Hematopoietic multipotent progenitor cell treated with erythropoietin and hydrocortisone succinate and interleukin-3 and kit ligand, for 8 days (in vitro differentiated cells): ENCODE data around the gene ADAMTSL3.
A peak's percentile ranks its signal among the peaks of the same experiment; 100 is the strongest.
"Not testable (repeated sequence)": the region's sequence is repeated elsewhere in the genome, so short reads cannot be mapped to it uniquely, and the experiment has no call there.

Experiments used
- DNase-seq: peaks from one replicate; pipeline ENCODE4 v3.0.0-alpha.2; 2015

The ADAMTSL3 gene

DNA sequence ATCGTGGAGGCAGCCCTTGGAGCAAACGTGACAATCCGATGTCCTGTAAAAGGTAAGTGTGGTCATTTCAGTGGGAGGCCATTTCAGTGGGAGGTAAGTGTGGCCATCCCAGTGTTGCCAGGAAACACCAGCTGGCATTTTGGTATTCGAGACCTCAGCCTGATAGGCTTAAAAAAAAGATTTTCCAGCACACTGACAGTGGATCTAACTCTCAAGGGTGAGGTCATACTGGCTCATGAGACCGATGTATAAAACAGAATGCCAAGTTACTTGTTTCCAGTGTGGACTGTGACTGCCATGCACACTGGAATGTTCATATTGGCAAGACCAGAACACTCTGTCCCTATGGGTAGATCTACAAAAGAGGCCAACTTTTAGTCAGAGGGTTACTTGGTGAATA lies 337.2 kb downstream of the ADAMTSL3 start:
- no peak for DNase-seq

DNA sequence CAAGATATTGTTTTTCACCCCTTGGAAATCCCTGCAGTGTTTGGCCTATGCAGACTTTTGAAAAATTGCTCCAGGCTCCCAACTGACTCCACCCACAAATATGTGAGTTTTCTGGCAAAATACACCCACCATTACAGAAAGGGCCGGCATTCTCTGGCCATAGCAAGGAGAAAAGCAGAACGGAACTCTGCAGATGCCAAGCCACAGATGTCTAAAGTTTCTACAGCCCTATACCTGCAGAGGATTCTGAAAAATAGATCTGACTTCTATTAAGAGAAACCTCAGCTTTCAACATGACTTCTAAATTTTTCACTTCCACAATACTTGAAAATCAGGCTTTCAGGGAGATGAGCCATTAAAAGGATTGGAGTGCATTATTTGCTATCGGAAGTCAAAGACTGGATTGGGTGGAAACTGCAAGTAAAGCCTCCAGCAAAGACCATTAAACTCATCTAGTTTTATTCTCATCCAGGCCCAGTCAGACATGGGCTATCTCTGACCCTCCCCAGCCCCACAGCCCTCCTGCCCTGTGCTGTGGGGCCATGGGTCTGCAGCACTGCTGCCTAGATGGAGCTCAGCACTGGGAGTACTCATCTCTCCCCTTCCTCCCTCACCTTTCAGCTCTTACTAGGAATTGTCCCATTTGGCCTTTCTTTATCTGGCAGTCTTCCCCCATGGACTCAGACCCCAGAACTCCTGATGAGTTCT lies 338.6 kb downstream of the ADAMTSL3 start:
- no peak for DNase-seq

DNA sequence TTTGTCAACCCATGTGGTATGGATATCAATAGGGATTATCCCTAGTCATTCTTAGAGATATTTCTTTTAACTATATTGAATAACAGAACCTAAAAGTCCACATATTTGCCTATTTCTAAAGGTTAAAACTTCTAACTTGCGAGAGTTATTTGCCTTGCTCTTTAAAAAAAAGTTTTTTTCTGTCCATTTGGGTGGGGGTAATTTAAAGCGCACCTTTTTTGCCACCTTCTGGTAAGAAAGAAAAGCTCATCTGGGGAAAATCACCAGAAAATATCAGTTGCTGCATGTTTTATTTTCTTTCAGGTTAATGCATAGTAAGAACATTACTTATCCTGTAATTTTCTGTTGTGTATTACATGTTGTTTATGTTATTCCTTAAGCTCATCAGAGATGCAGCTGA lies 339.7 kb downstream of the ADAMTSL3 start:
- DNase-seq = no peak

DNA sequence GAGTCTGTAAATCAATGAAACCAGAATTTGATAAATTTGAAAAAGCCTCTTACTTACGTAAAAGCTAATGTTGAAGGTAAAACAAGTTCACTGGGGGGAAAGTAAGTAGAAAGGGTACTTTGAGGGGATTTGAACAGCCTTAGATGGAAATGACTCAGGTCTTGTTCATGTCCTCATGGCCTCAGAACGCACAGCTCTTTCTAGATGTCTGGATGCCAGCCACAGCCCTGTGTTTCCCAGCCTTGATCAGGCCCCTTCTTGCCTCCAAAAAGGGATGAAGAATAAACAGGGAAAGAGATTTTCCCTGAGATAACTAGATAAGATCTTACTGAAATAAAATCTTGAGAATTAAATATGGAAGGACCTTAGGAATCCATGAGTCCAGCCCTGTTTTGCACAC lies 344.6 kb downstream of the ADAMTSL3 start:
- no peak for DNase-seq

DNA sequence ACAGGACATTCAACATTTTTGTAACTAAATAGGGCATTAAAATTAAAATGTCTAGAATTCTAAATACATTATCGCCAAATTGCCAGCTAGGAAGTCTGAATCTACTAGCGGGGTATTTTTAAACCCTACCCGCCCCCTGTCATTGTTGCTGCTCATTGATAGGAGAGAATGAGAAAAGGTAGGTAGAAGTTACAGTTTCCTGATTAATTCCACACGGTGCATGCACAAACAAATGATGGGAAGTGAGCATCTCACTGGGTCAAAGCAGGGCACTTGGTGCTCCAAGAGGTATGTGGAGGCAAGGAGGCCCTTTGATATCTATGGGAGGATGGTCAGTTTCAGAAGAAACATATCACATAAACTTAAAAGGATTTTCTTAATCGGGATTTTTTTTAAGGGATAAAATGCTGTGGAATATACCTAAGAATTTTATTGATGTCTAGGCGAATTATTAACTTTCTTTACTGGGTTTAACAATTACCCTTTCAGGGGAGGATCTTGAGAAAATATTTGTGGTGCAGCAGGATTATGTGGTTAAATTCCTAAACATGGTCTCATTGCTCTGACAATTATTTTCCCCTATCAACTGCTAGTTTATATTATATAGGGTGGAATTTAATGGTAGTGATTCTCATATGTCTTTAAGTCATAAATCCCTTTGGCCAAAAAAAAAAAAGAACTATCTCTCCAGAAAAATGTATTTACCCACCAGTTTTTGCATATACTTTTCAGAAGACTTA lies 345.6 kb downstream of the ADAMTSL3 start:
- DNase-seq = no peak

DNA sequence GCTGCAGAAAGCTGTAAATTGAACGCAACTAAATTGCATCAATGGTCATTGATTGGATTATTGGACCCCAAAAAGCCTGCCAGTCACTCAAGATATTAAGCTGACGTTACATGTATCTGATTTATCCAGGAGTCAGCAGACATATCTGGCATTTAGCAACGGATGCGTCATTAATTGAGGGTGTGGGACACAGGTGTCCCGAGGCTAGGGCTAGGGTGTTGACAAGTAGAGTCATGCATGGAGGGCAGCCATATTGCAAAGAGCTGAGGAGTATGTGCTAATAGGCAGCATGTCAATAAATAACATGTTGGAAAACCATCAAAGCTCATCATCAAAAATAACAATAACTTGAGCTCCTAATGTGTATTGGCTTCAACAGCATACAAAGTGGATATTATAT lies 347.1 kb downstream of the ADAMTSL3 start:
- DNase-seq = no peak

DNA sequence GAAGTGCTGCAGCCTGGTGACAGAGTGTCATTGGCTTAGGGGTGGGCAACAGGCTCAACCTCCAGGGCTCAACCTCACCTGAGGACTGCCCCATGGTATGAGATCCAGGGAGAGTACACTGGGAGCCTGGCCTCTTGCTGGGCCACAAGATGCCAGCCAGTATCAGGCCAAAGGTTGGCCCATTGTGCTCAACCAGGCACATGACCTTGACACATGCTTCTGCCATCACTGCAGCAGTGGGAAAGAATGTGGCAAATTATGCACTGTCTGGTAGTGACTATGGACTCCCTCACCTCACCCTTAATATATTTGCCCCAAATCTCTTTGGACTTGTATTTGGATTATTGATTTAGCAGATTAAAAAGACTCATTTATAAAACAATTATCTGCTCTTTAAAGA lies 347.7 kb downstream of the ADAMTSL3 start:
- DNase-seq = no peak

DNA sequence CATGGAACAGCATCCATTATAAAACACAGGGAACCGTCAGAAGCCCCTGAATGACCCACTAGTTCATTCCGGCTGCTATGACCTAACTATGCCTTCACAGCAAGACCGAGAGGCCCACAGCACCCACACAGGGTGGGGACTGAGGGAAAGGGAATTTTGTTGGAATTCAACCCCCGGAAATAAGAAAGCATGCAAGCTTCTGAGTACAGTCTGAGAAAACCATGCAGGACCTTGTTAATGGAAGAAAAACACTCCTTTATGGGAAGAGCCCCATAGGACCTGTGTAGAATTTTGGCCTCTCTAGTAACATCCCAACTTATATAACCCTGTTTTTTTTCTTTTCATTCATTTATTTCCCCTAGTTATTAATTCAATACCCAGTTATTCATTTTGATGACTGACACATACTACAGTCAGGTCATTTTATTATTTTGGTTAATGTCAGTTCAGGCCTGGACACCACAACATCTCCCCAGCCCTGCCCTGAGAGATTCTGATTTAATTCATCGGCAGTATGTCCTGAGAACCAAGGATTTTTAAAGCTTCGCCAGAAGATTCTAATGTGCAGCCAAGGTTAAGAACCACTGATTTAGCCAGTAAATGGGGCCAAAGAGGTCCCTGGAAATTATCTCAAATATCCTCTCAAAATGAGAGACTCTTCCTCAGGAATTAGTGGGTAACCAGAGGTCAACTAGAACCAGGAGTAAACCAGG lies 350.0 kb downstream of the ADAMTSL3 start:
- DNase-seq = no peak

DNA sequence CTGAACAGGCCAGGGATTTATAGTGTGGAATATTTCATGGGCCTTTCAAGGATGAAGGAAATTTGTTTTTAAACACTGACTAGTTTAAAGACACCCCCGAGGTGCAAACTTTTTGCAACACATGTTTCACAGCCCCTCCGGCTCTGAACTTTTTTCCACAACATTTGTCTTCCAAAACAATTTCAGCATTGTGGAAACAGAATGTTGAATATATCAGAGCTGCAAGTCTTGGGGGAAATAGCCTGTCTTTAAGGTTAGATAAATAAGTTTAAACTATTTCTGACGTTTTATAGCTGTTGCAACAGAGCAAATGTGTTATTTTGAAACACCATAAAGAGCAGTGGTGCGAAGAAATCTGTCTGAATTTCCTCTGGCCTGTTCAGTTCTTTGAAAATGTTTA lies 352.5 kb downstream of the ADAMTSL3 start:
- no peak for DNase-seq

DNA sequence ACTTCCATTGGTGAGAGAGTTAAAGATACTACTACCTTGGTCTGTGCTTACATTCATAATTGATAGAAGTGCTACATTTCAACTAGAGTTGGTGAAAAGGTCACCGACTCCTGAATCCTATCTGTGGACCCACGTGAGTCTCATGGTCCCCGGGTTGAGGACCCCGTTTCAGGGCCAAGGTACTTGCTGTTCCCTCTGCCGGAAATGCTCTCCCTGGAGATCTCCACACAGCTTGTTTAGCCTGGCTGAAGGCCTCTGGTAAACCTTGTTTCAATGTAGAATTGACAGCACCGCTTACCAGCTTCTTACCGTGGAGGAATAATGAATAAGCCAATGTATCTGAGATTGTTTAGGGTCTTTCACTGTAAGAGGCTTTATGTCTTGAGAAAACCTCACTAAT lies 355.7 kb downstream of the ADAMTSL3 start:
- no peak for DNase-seq

DNA sequence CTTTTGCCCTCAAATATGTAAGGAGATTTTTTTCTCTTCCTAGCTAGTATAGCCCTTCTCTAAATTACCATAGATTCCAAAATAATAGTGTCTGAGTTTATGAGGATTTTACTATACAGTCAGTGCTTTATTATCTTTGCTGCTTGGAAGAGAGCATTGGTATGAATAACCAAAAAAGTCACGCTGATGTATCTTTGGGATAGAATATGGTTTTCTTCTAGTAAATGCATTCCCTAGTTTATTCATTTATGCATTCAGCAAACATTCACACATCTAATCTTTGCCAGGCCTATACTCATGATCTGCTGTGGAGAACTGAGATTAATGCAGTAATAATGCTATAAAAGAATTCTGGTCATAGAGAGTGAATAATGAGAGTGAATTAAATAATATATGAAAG lies 356.3 kb downstream of the ADAMTSL3 start:
- no peak for DNase-seq

DNA sequence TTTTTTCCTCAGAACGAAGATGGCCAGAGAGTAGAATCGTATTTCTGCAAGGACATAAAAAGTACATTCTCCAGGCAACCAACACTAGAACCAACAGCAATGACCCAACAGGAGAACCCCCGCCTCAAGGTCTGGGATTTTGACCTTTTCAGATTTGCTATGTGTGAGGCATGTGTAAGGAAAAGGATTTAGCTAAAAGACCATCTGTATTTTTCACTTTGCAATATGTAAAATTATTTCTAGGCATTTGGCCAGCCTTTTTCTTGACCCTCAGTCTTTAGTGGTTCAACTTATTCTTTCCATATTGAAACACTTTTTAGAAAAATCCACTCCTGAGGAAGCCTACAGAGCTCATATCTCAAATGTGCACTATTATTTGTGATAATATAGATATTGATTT lies 362.4 kb downstream of the ADAMTSL3 start:
- no peak for DNase-seq

DNA sequence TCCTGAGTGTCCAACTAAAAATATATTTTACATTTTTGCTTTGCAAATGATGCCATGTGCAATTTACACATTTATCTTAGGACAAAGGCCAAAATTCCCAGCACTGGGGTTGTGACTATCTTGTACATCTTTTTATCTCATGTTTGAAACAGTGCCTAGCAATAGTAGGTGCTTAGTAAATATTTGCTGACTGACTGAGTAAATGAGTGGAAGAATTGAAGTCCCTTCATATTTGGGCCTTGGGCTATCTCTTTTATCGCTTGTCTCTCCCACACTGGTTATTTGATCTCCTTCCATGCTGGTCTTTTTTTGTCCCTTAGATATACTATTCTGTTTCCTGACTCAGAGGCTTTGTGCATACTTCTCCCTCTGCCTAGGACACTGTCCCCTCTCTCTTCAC lies 368.6 kb downstream of the ADAMTSL3 start:
- no peak for DNase-seq

DNA sequence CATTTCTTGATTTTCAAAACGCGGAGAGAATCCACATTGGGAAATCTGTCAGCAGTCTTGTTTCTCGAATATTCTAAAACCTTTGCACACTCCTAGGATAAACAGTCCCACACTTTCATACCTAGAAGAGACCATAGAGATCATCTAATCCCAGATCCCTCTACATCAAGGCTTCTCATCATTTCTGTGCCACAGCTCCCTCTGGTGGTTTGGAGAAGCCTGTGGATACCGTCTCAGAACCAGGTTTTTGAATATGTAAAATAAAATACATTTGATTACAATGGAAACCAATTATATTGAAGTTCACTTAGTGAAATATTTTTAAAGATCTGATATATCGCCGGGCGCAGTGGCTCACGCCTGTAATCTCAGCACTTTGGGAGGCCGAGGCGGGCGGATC lies 369.7 kb downstream of the ADAMTSL3 start:
- DNase-seq = peak; percentile 56

DNA sequence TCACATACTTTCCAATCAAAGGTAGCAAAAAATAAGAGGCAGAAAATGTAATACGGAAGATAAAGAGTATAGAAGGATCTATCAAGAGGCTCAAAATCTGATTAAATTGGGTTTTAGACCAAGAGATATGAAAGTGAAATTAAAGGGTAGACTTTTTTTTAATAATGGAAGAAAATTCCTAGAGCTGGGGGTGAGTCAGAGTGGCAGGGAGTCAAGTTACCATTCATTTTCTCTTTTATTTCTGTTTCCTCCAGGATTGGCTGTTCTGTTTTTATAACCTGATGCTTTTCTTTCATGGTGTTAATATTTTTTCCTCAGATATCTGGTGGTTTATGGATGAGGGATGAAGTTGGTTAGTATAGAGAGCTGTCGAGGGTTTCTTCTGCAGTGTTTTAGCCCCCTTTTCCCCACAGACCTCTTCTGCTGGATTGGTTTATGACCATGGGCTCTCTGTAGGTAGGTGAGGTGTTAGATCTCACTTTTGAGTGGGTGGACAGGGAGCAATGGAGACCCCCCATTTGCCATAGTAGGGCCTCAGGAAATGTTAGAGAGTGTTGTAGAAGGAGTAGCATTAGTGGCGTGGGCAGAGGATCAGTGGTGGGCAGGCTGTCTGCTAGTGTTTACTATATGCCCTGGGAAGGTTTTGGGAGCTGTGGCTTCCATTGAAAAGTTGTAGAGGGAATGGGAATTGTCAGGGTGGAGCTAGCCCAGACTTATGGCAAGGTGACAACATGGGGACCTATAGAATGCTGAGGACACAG lies 380.1 kb downstream of the ADAMTSL3 start:
- no peak for DNase-seq

DNA sequence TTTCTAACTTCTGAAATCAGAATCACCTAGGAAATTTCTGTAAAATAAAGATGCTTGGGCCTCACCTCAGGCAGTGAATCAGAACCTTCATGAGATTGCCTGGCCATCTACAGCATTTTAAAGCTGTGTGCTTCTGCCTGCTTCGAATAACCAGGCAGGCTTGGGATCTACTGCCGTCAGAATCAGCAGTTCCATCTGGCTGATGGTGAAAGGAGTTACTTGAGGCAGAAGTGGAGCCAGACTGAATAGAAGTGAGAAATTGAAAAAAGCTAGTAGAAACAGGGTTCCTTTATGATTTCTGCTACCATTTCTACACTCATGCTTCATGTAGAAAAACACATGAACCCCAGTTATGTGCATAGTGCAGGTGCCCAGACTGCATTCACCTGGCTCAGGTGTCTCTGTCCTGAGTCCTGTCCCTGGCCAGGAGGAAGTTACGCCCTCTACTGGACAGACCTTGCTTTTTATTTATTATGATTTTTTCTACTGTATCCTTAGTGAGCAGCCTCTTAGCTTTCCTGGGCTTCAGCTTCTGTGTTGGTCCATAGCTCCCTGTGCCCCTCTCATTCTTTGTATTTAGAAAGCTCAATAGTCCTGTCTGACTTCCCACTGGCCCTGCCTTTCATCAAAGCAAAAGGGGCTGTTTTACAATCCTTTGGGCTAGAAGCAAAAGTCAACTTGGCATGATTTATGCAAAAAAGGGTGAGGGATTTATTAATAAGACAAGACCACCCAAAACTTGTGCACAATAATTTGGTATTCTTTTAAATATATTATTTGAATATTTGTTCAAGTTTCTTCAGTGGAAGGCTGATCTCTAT lies 380.9 kb downstream of the ADAMTSL3 start:
- DNase-seq = peak; percentile 14

DNA sequence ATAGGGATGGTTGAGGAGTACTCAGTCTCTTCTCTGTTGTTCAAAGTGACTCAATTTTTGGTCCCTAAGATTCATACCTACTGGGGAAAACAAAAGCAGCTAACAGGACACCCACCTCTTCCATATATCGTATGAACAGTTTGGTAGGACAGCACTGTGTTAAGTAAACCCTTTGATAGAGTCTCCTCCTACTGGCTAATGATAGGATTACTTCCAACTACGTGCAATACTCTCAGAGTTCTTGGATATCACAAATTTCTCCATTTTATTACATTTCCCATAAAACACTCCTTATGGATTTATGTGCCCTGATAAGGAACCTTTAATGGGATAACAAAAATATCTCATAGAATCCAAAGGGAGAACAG lies 381.5 kb downstream of the ADAMTSL3 start:
- DNase-seq = peak; percentile 9

DNA sequence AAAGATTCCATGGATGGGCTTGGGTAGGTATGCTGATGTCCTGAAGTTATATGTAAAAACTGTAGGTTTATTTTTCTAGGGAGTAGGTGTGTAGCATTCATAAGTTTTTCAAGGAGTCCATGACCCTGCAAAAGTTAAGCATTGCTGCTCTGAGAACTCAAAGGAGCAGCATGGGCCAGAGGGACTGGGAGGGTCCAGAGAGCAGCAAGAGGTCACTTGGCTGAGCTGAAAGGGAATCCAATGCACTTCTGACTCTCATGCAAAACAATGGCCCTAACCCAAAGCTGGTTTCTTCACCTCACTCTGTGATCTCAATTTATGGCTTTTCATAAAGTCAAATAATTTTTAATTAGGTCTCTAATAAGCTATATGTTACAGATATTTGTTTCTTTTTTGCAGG lies 383.4 kb downstream of the ADAMTSL3 start:
- DNase-seq = no peak

DNA sequence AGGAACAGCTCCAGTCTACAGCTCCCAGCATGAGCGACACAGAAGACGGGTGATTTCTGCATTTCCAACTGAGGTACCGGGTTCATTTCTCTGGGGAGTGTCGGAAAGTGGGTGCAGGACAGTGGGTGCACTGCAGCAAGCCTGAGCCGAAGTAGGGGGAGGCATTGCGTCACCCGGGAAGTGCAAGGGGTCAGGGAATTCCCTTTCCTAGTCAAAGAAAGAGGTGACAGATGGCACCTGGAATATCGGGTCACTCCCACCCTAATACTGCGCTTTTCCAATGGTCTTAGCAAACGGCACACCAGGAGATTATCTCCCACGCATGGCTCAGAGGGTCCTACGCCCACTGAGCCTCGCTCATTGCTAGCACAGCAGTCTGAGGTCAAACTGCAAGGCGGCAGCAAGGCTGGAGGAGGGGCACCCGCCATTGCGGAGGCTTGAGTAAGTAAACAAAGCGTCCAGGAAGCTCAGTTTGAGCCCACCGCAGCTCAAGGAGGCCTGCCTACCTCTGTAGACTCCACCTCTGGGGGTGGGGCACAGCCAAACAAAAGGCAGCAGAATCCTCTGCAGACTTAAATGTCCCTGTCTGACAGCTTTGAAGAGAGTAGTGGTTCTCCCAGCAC lies 388.6 kb downstream of the ADAMTSL3 start:
- not testable (repeated sequence) for DNase-seq

DNA sequence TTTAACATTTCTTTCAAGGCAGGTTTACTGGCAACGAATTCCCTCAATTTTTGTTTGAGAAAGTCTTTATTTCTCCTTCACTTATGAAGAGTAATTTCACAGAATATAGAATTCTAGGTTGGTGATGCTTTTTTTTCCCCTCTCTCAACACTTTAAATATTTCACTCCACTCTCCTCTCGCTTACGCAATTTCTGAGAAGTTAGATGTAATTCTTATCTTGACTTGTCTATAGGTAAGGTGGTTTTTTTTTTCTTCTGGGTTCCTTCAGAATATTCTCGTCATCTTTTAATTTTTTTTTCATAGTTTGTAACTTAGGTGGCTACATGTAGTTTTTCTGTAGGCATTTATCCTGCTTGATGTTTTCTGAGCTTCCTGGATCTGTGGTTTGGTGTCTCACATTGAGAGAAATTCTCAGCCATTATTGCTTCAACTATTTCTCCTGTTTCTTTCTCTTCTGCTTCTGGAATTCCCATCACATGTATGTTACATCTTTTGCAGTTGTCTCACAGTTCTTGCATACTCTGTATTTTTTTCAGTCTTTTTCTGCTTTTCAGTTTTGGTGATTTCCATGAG lies 392.2 kb downstream of the ADAMTSL3 start:
- no peak for DNase-seq

DNA sequence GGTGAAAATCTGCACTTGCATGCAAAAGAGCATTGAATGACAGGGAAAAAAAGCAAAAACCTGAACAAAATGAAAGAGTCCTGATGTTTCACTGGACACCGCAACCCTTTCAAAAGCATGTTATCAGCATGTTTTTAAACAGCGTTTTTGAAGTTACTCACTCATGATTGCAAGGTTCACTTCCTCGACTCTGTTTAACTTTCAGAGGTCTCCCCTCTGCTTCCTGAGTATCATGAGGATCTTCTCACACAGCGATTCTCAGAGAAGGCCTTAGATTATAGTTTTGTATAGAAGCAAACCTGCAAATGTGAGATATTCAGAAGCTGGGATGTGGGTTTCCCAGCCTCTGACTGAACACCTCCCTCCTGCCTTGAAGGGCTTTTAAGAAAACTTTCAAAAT lies 395.6 kb downstream of the ADAMTSL3 start:
- DNase-seq = not testable (repeated sequence)

DNA sequence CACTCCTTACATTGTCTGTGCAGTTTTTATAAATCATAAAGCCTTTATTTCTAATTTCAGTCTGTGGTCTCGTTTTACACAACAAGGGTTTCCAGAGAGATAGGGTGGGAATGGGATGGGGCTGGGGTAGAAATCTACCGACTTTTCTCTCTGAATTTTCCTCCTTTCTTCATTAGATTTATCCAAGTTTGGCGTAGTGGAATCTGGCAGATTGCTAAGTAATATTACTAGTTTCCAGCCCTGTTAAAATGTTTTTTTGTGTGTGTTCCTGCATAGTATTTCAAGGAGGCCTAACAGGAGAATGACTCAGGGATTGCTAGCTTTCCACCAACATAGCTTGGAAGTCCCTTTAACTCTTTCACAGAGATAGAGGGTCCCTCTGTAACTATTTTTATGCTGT lies 396.2 kb downstream of the ADAMTSL3 start:
- DNase-seq = no peak
